ENCODE measurements around the gene PYY.

Gene PYY

DNA sequence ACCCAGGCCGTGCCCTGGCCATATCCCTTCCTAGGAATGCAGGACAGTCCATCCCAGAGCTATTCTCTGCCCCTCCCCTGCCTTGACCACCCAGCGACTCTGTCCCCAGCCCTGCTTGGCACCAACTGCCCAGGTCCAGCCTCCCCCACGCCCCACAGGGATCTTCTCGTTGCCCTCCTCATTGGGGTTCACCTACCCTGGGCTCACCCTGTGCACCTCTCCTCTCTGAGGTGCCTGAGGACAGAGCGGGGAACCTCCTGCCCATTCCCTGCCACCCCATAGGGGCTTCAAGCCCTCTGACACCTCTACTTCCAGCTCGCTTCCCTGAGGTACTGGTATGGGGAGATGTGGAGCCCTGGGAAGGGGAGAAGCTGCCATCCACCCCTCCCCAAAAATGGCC, 40.2 kb downstream of the PYY start:
- no peak for DNase-seq

GRCh38 chr17:43912635-43913304, 41.0 kb downstream of the PYY start:
- no peak for DNase-seq

GRCh38 chr17:43911904-43912303, 41.8 kb downstream of the PYY start:
- DNase-seq, result no peak

DNA sequence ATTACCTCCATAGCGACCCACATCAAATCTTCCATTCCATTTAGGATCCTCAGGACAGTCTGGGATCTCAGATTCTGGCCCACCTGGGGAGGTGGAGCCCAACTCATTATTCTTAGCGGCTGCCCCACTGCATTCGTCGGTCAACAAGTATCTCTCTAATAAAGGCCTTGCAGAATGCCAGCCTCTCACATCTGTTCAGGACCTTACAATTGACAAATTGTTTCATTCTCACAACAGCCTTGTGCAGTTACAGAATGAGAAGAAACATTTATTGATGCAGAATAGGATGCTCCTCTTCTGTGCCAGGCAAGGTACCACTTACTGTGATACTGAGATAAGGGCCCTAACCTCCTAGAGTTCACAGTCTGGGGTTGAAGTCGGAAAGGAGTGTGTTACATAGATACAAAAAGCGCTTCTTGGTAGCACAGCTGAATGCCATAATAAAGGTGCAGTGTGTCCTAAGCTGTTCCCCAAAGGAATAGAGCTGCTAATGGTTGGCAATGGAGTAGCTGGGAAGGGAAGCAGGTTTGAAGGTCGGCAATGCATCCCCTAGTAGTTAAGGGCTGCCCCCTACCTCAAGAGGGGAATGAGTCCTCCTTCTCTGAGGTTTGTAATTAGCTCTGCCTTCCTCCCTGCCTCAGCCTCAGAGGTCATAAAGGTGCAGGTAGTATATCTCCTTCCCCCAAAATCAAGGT, 44.1 kb downstream of the PYY start:
- no peak for DNase-seq

DNA sequence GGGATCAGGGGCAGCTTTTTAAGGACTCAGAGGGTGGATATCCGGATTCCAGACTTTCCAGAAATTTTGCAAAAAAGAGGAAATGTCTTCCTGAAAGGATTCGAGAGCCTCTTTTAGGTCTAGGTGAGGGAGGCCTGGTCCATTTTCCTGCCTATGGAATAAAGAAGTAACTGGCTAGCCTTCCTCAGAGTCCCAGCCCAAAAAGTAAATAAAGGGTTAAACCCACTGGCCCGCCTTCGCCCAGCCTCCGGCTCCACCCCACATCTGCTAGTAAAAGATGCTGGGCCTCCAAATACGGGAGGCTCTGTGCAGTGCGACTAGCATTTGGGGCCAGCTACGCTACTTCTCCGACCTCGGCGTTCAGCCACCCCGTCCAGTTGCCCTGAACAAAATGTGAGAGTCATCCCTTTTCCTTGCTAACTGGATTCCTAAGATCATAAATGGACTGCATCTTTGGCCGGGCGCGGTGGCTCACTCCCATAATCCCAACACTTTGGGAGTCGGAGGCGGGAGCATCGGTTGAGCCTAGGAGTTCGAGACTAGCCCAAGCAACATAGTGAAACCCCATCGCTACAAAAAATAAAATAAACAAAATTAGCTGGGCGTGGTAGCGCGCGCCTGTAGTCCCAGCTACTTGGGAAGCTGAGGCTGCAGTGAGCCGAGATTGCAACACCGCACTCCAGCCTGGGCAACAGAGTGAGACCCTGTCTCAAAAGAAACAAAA, 45.6 kb downstream of the PYY start:
- peak; percentile 8 for DNase-seq

DNA sequence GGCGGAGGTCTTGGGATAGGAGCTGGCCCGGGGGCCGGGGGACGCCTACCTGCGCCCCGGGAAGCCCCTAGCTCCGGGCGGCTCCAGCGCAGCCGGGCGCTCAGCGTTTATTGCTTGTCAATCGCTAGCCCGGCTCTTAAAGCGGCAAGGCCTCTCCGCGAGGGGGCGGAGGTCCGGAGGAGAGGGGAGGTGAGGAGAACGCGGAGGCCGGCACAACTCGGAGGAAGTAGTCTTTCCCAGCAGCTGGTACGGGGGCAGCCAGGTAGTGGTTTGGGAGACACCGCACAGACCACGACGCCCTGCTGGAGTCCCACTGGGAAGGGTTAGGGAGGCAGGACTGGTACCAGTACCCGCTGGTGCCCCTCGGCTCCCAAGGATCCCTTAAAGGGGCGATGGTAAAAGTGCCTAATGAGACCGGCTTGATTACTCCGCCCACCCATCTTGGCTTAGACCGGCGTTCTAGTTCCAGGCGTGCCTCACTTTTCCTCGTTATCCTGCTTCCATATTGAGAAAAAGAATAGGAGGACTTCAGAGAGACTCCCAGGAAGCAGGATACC, 46.2 kb downstream of the PYY start, which contains the start of gene MPP2:
Gene MPP2, minus strand, starts transcription at position 112 of the 557 bp plus-strand sequence. CDS start 3,076 bp downstream, outside the sequence.
- DNase-seq, result peak; percentile 50

DNA sequence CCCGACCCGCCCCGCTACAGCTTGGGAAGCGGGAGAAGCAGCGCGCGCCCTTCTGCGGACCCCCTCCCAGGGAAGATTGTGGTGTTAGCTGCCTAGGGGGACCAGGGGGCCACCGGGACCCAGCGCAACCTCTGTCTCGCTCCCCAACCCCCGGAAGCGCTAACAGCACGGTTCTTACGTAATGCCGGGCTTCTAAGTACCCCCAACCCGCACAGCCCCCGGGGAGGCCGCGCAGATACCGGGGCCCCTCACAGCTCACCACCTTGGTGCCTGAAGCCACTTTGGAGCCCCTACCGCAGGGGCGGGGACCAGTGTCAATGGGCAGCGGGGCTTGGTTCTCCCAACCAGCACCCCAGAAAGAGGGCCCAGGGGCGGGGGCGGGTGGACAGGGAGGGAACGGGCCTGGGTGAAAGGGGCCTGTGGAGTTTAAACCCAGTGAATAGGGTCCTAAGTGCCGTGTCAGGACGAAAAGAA, 46.8 kb downstream of the PYY start:
- DNase-seq, result no peak

- no peak for DNase-seq
Measured at GRCh38 chr17:43905985-43906852, 47.5 kb downstream of the PYY start.

DNA sequence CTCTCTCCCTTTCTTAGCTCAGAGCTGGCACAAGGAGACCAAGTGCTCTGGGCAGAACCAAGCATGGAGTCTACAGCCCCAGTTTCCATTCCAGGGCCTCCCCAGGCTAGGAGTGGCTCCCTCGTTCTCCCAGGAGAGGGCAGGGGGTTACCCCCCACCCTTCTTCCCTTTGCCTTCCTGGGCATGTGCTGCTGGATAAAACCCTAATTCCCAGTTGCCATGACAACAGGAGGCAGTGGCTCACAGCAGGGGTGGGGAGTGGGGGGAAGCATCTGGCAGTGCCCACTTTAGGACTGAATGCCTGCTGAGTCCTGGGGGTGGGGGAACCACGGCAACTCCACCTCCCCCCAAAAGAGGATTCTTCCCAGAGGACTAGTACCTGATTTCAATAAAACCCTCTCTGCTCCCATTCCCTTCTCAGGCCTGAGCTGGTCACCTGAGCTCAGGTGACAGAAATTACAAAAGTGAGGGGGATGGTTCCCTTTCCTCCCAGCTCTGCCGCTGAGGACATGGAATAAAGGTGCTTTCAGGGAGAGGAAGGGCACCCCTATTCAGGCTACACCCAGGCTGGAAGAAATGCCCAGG, 48.2 kb downstream of the PYY start:
- no peak for DNase-seq

Measured in GDM1 (cell line).